ENCODE data around the gene ZNF77.
"Not testable (repeated sequence)": the region's sequence is repeated elsewhere in the genome, so short reads cannot be mapped to it uniquely, and the experiment has no call there.

ZNF77 gene

DNA sequence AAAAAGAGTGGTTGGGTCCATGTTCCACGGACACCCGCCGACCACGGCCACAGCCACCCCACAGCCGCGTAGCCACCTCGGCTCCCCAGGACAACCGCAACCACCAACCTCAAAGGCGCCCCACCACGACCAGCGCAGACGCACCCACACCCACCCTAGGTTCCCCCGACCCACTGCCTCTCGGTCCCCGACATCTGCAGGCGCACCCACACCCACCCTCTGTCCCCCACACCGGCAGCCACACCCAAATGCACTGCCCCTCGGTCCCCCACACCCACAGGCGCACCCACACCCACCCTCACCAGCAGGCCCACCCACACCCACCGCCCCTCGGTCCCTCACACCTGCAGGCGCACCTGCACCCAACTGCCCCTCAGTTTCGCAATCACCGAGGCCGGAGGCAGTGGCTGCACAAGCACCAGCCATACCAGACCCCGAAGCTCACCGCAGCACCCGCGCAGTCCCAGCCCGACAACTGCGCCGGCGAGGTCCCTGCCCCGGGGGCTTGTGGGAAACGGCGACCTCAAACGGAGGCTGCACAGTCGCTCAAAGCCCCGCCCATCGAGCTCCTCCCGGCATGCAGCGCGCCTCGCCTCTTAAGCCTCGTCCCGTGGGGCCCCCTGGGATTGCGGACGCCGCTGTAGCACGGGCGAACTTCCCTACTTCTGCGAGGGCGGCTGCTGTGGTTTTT is 18.3 kb downstream of the ZNF77 start:
- intact Hi-C loops (cut with DNase I) = no loop called here
- DNase-seq = peak in 1 of 10 donors; percentile 81

DNA sequence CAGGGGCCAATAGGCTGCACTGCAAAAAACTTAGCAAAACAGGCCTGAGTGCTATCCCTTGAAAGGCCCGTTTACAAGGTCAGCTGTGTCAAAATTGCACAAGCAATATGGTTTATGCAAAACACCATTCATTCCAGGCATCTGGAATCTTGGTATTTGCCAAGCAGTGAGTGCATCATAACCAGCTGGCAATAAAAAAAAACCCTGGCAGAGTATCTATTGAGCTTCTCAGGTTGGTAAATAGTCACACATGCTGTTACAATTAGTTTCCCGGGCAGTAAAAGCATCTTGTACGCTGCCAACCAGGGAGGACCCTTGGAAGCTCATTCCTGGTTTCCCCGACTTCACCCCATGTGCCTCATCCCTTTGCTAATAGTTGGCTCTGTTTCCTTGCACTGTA is 21.3 kb downstream of the ZNF77 start:
- intact Hi-C loops (cut with DNase I) = no loop called here
- DNase-seq = no peak

DNA sequence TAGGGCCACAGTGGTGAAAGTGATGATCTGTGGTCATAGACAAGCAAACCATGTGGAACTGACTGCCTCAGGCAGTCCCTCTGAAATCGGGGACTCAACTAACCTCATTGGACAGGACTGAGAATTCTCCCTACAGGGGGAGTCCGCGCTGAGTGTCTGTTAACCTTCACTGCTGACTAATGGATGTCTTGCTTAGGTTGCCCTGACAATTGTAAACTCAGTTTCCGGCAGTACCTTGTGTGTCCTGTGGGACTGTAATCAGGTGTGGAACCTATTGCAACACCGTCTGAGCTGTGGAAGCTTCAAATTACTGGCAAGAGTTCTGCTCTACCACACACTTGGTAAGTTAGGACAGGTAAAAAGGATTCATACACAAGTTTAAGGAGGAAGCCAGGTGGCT is 21.8 kb downstream of the ZNF77 start:
- intact Hi-C loops (cut with DNase I) = no loop called here
- DNase-seq = no peak

DNA sequence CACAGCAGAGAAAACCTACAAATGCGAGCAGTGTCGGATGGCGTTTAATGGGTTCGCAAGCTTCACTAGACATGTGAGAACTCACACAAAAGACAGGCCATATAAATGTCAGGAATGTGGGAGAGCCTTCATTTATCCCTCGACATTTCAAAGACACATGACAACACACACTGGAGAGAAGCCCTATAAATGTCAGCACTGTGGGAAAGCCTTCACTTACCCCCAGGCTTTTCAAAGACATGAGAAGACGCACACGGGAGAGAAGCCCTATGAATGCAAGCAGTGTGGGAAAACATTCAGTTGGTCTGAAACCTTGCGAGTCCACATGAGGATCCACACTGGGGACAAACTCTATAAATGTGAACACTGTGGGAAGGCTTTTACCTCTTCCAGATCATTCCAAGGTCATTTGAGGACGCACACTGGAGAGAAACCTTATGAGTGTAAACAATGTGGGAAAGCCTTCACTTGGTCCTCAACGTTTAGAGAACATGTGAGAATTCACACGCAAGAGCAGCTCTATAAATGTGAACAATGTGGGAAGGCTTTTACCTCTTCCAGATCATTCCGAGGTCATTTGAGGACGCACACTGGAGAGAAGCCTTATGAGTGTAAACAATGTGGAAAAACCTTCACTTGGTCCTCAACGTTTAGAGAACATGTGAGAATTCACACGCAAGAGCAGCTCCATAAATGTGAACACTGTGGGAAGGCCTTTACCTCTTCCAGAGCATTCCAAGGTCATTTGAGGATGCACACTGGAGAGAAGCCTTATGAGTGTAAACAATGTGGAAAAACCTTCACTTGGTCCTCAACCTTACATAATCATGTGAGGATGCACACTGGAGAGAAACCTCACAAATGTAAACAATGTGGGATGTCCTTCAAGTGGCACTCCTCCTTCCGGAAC is 27.2 kb downstream of the ZNF77 start:
- intact Hi-C loops (cut with DNase I) = no loop called here
- DNase-seq = no peak

DNA sequence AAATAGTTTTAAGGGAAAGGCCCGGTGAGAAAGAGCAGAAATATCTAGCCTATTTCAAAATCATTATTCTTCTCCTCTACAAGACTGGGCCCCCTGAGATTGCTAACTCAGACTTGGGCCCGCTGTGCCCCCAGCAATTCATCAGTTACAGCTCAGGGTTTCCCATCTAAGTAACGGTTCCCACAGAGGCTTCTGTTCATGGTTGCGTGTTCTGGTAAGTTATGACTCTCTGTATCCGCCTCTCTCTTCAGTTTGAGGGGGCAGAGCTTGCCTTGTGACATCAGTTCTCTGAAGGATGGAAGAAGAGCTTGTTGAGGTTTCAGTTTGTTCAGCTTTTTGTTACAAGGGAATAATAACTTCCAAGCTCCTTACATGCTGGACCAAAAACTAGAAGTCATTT is 32.5 kb downstream of the ZNF77 start:
- intact Hi-C loops (cut with DNase I) = no loop called here
- DNase-seq = no peak

DNA sequence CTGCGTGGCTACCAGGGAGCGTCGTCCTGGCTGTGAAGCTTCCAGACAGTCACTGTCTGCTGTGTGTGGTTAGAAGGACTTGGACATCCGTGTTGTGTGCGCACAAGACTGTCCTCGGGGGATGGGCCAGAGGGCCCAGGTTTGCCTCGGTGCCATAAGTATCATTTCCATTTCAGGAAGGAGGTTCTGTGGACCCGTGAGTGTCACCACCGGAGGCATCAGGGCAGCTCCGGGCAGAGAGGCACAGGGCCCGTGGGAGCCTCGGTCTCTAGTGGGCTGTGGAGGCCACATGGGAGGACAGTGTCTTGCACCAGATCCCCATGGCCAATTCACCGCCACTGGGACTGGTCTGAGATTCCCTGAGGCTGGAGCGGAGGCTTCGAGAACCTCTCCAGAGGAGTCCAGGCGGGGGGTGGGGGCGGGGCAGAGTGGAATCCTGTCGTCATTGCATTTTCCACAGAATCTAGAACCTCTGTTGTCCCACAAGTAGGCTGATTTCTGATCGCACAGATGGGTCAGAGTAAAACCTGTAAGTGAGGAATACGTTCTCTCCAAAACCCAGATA is 38.1 kb downstream of the ZNF77 start:
- peak in 1 of 10 donors; percentile 71 for DNase-seq
- intact Hi-C loops (cut with DNase I) = no loop called here

DNA sequence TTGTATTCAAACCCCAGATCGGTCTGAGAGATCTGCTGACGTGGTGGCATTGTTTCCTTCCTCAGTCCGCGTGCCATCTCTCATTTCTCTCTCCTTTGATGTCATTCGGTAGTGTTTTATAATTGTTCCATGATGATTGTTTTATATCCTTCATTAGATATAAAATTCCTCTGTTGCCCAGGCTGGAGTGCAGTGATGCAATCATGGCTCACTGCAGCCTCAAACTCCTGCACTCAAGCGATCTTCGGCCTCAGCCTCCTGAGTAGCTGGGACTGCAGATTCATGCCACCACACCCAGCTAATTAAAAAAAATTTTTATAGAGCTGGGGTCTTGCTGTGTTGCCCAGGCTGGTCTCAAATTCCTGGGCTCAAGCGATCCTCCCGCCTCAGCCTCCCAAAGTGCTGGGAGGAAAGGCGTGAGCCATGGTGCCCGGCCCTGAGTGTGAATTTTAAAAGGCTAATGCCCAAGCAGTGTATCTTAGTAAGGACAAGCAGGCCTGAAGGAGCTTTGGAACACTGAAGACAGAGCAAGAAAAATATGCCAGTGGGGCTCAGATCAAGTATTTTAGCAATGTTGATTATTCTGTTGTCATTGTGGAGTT is 38.8 kb downstream of the ZNF77 start:
- intact Hi-C loops (cut with DNase I) = no loop called here
- DNase-seq = peak in 1 of 10 donors; percentile 24

DNA sequence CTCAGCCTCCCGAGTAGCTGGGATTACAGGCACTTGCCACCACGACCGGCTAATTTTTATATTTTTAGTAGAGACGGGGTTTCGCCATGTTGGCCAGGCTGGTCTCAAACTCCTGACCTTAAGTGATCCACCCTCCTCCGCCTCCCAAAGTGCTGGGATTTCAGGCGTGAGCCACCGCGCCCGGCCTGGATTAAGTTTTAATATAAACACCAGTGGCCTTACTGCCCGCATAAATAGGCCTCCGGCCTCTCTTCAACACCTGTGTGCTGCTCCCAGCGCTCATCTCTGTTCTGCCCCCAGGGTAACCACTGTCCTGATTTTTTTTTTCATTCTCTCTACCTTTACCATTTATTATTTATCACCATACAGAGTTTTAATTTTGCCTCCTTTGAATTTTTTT is 41.4 kb downstream of the ZNF77 start:
- intact Hi-C loops (cut with DNase I) = loop anchor here (5.0 kb wide), 1 partner anchor 39 kb away; the partner anchor contains the start of gene ZNF77
- peak in 1 of 10 donors; percentile 47 for DNase-seq

DNA sequence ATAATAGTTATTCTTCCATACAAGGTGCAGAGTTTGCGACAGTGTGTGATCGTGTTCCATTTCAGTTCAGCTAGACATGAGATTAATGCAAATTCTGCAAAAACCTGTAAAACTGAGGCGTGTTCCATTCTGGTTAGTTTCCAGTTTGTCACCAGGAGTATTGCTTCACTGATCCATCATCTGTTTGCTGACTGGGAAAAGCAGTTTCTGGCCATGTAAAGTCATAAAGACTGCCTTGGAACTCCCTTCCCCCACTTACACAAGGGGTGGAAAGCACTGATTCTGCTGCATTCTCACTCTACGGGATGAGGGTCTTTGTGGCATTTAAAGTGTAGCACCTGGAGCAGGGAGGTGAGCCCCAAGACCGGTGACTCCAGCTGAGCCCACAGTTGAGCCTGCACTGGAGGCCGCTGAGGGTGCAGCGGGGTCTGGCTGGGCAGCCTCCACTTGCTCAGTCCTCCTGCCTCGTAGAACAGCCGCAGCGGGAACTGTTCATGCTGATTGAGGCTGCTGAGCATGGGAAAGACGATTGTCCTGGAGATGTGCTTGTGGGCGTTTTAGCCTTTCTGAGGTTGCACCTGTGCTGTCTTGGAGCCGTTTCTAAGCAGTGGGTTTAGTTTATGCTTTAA is 42.1 kb downstream of the ZNF77 start:
- peak in 1 of 10 donors; percentile 70 for DNase-seq
- intact Hi-C loops (cut with DNase I) = loop anchor here (5.0 kb wide), 1 partner anchor 40 kb away; the partner anchor contains the start of gene ZNF77

DNA sequence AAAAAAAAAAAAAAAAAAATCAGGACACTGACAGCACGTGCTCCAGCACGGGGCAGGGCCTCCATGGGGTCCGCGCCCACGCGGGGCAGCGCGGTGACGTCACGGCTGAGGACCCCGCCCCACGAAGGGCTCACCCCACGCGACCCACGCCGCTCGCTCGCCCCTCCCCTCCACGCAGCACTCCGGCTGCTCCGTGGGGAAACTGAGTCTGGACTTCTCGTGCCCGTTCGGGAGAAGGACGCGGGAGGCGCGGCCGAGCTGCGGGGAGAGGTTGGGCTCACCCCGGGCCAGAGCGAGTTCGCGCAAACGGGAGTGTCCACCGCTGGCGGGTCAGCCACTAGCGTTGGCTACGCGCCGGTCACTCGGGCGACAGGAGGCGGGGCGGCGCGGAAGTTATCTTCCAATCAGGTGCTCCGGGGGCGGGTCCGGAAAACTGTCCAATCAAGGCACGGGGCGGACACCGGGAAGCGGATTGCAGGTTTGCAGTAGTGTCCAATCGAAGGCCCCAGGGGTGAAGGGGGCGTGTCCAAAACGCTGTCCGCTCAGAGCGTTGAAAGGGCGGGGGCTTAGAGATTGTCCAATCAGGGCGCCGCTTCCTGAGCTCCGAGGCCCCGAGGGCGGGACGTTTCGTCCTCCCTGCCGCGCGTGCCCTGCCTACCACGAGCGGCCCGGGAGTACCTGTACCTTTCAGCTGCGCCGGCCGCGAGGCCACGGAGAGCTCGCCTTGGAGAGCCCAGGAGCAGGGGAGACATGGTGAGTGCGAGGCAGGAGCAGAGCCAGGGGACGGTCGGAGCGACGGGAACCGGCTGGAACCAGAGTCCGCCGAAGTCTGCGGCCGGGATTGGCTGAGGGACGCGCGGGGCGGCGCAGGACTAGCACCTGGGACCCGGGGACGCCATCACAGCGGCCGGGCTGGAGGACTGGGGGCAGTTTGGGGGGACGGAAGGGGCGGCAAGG is 44.2 kb downstream of the ZNF77 start, which contains the start of gene ZNF57:
Gene ZNF57, plus strand, starts transcription at position 633 of the 957 bp plus-strand sequence. Its CDS starts 118 bp downstream, at position 751.
- intact Hi-C loops (cut with DNase I) = loop anchor here (5.0 kb wide), 1 partner anchor 42 kb away; the partner anchor contains the start of gene ZNF77
- peak; percentile 100 for DNase-seq

DNA sequence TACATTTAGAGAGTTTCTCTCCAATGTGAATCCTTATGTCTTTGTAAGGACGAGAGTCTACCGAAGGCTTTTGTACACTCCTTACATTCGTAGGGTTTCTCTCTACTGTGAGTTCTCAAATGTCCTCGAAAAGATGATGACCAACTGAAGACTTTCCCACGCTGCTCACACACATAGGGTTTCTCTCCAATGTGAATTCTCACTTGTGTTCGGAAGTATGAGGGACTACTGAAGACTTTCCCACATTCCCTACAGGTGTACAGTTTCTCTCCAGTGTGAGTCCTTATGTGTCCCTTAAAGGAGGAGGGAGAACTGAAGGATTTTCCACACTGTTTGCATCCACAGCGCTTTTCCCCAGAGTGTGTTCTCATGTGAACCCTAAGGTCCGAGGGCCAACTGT is 48.1 kb downstream of the ZNF77 start:
- intact Hi-C loops (cut with DNase I) = no loop called here
- DNase-seq = no peak

DNA sequence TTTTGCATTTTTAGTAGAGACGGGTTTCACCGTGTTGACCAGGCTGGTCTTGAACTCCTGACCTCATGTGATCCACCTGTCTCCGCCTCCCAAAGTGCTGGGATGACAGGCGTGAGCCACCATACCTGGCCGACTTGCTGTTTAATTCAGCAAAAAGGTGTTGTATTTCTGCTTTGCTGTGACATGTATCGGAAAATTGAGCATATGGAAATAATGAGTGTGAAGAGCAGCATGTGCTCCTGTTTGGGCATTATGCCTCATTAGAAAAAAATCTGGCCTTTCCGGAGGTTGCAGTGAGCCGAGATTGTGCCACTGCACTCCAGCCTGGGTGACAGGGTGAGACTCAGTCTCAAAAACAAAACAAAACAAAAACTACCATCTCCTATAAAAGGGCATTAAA is 54.2 kb downstream of the ZNF77 start:
- intact Hi-C loops (cut with DNase I) = not testable (repeated sequence)
- DNase-seq = peak in 1 of 10 donors; percentile 22

DNA sequence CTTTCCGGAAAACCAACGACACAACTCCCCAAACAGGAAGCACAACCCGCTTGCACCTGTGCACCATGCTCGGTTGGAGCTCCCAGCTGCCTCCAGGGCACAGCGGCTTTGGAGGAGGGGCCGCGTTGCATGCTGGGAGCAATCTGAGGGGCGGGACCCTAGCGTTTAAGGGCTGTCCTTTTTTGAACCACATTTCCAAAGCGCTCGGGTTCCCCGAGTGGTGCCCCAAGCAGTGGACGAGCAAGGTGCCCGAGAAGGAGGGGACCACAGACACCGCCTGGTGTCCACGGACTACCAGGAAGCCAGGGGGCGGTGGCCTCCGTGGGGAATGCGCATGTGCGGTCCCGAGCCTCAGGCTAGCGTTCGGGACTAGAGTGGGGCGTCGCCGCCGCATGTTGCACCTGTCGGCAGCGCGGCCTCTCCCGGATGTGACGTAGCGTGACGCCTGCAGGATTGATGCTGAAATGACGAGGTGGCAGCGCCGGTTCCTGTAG is 56.0 kb downstream of the ZNF77 start:
- peak in 3 of 10 donors; percentile 30 to 87 (median 78) for DNase-seq
- intact Hi-C loops (cut with DNase I) = loop anchor here (5.0 to 10.0 kb wide), 3 partner anchors 216 to 279 kb away; no protein-coding TSS in a partner anchor

DNA sequence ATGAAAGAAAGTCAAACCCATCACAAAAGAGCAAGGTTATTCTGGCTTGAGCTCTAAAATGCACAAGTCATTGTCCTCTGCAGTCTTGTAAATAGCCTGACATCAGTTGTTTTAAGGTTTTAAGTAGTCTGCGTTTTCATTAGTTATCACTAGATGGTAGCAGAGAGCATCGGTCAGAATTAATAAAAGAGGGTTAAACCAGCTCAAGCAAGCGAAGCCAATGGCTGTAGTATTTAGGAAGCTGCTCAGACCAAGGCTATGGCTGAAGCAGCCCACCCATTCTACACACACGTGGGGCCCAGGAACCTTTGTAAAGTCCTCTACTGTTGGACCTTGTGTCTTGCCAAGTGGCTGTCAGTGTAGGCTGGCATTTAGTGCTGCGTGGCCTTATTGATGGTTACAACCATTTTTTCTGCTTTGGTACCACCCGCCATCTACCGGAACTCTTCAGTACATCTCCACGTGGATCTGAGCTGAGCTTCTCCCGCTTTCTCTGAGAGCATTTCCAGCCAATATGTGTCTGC is 57.3 kb downstream of the ZNF77 start:
- DNase-seq = peak in 3 of 10 donors; percentile 23 to 53 (median 23)
- intact Hi-C loops (cut with DNase I) = loop anchor here (5.0 to 10.0 kb wide), 3 partner anchors 217 to 280 kb away; no protein-coding TSS in a partner anchor

DNA sequence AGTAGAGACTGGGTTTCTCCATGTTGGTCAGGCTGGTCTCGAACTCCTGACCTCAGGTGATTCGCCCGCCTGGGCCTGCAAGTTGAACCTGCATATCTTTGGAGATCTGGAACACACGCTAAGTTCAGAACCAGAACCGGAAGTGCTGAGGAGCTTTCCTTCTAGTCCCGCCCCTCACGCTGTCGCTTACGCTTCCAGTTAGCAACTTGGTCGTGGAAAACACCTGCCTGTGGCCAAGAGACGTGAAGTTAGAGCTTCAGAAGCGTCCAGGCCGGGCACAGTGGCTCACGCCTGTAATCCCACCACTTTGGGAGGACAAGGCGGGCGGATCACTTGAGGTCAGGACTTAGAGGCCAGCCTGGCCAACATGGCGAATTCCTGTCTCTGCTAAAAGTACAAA is 59.0 kb downstream of the ZNF77 start:
- intact Hi-C loops (cut with DNase I) = loop anchor here (5.0 to 10.0 kb wide), 3 partner anchors 219 to 282 kb away; no protein-coding TSS in a partner anchor
- DNase-seq = peak in 1 of 10 donors; percentile 59

DNA sequence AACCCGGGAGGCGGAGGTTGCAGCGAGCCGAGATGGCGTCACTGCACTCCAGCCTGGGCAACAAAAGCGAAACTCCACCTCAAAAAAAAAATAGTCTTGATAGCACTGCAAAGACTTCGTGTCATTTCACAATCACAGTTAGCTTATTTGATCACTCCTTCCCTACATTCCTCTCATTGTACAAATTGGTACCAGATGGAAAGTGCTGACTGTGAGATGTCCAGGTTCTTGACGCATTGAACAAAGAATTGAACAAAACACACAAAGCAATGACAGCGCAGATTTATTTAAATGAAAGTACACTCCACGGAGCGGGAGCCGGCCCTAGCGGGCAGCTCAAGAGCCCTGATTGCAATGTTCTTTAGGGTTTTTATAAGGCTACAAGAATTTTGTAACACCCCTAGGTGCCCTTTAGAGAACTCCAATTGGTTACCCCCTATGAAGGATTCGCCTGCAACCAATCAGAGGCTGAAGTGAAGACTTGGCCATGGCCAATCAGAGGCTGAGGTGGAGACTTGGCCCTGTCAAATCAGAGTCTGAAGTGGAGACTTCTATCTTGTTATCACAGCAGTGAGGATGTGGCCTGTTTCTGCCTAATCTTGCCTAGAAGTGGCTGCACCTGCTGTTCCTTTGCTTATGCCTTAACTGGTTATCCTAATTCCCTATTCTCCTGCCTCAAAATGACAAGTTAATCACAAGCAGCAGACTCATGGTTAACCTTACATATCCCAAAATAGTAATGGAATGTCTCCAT is 60.9 kb downstream of the ZNF77 start:
- intact Hi-C loops (cut with DNase I) = loop anchor here (10.0 kb wide), 1 partner anchor 221 kb away; no protein-coding TSS in a partner anchor
- peak in 1 of 10 donors; percentile 37 for DNase-seq

Data from posterior cingulate gyrus (tissue), 11 donors.